ENCODE measurements around the gene ZNF530.

The ZNF530 gene

GRCh38 chr19:57613941-57614743, 14.5 kb downstream of the ZNF530 start, which contains the start of gene ZNF134:
Gene ZNF134 (plus strand): TSS chr19:57614242. CDS start chr19:57619469, 5,227 bp downstream.
- peak within 1 kb of the TSS; percentile 62 to 93 for H3K4ac ChIP-seq (ENCODE audit: low read depth in 1 of 2, low read length in 2 of 2)
- peak within 1 kb of the TSS; percentile 91 for H2BK120ac ChIP-seq (ENCODE audit: low read depth, low read length)
- H3K9me3 ChIP-seq (ENCODE audit: control insufficient read depth, low read length) = peaks cover 43% of the 10 kb centered on the region
- H3K4me1 ChIP-seq (ENCODE audit: control insufficient read depth, insufficient read depth, low read depth, low read length) = peaks cover 2% of the 10 kb centered on the region
- H2BK5ac ChIP-seq (ENCODE audit: low read depth, low read length, poor library complexity, severe bottlenecking) = peak within 1 kb of the TSS; percentile 59
- peaks cover 13% of the 10 kb centered on the region for H3K79me1 ChIP-seq (replicated peaks; ENCODE audit: low read length, poor library complexity, severe bottlenecking)
- H2AFZ ChIP-seq (ENCODE audit: low read depth, low read length) = peak within 1 kb of the TSS; percentile 60
- H4K8ac ChIP-seq (ENCODE audit: low read length) = peak within 1 kb of the TSS; percentile 80
- H3K36me3 ChIP-seq (ENCODE audit: control insufficient read depth in 1 of 2, insufficient read depth in 2 of 2, low read depth in 1 of 2, low read length in 2 of 2) = peaks cover 32 to 40% of the 10 kb centered on the region in 2 experiments
- no peak within 1 kb of the TSS for H2BK15ac ChIP-seq (ENCODE audit: low read depth, poor library complexity, severe bottlenecking)
- peak within 1 kb of the TSS in 1 of 2 experiments; percentile 14 for H2BK12ac ChIP-seq (ENCODE audit: low read length in 2 of 2)
- H2AK5ac ChIP-seq (ENCODE audit: low read length, severe bottlenecking) = no peak within 1 kb of the TSS
- H3K23ac ChIP-seq (ENCODE audit: low read length in 2 of 2) = peak within 1 kb of the TSS in 1 of 2 experiments; percentile 9
- peak within 1 kb of the TSS; percentile 93 to 98 for H3K4me3 ChIP-seq (ENCODE audit: insufficient read depth in 1 of 2, low read depth in 1 of 2, low read length in 2 of 2)
- peak within 1 kb of the TSS; percentile 90 for H3K9ac ChIP-seq (ENCODE audit: low read length)
- peak within 1 kb of the TSS; percentile 60 to 97 for H3K14ac ChIP-seq (ENCODE audit: low read length in 2 of 2)
- H3K4me2 ChIP-seq (ENCODE audit: low read length, poor library complexity, severe bottlenecking) = peak within 1 kb of the TSS; percentile 67
- no peaks in the 10 kb centered on the region for H3K27me3 ChIP-seq (ENCODE audit: control insufficient read depth in 1 of 2, insufficient read depth in 1 of 2, low read length in 2 of 2)
- H4K91ac ChIP-seq (ENCODE audit: low read length) = peak within 1 kb of the TSS; percentile 84
- H3K27ac ChIP-seq (ENCODE audit: low read length, poor library complexity, severe bottlenecking) = no peak within 1 kb of the TSS
- 3% methylated on average over 49 of the region's 64 CpGs for WGBS
- peak within 1 kb of the TSS; percentile 84 to 90 for H3K18ac ChIP-seq (ENCODE audit: low read depth in 1 of 2, low read length in 2 of 2)
- DNase-seq = peak; percentile 92

DNA sequence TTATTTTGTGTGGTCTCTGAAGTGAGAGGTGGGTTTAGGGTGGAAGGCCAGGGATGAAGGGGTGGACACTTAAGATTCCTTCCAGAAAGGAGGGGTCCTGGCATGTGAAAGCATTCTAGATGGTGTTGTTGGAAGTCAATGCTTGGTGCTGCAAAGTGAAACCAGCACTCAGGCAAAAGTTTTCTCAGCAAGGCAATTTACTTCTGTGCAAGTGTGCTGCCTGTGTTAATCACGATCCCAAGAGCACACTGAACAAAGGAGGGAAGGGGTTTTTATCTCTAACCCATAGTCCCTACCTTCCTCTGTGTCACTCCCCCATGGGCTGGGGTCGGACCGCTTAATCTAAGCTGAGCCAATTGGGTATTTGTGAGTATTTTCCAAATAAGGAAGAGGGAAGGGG, 15.7 kb downstream of the ZNF530 start:
- Histone ChIP-seq H3K79me1 (replicated peaks; ENCODE audit: low read length, poor library complexity, severe bottlenecking) (peaks cover 21% of the 10 kb centered on the region), H3K4ac (ENCODE audit: low read depth in 1 of 2, low read length in 2 of 2) (no peak overlapping the region), H3K27ac (ENCODE audit: low read length, poor library complexity, severe bottlenecking) (no peak overlapping the region), H3K4me2 (ENCODE audit: low read length, poor library complexity, severe bottlenecking) (no peak overlapping the region), H3K18ac (ENCODE audit: low read depth in 1 of 2, low read length in 2 of 2) (no peak overlapping the region), H3K4me3 (ENCODE audit: insufficient read depth in 1 of 2, low read depth in 1 of 2, low read length in 2 of 2) (peak overlapping the region in 1 of 2 experiments; percentile 93), H3K36me3 (ENCODE audit: control insufficient read depth in 1 of 2, insufficient read depth in 2 of 2, low read depth in 1 of 2, low read length in 2 of 2) (peaks cover 44 to 52% of the 10 kb centered on the region in 2 experiments), H3K14ac (ENCODE audit: low read length in 2 of 2) (no peak overlapping the region), H4K8ac (ENCODE audit: low read length) (no peak overlapping the region), H2BK120ac (ENCODE audit: low read depth, low read length) (no peak overlapping the region), H3K9me3 (ENCODE audit: control insufficient read depth, low read length) (peaks cover 55% of the 10 kb centered on the region), H4K91ac (ENCODE audit: low read length) (no peak overlapping the region), H3K9ac (ENCODE audit: low read length) (no peak overlapping the region), H2AFZ (ENCODE audit: low read depth, low read length) (no peak overlapping the region), H2BK15ac (ENCODE audit: low read depth, poor library complexity, severe bottlenecking) (no peak overlapping the region), H2BK12ac (ENCODE audit: low read length in 2 of 2) (no peak overlapping the region), H3K4me1 (ENCODE audit: control insufficient read depth, insufficient read depth, low read depth, low read length) (peaks cover 2% of the 10 kb centered on the region), H3K27me3 (ENCODE audit: control insufficient read depth in 1 of 2, insufficient read depth in 1 of 2, low read length in 2 of 2) (no peaks in the 10 kb centered on the region), H2BK5ac (ENCODE audit: low read depth, low read length, poor library complexity, severe bottlenecking) (no peak overlapping the region), H3K23ac (ENCODE audit: low read length in 2 of 2) (no peak overlapping the region), H2AK5ac (ENCODE audit: low read length, severe bottlenecking) (no peak overlapping the region)
- DNase-seq = no peak
- 100% methylated on average over 3 of the region's 3 CpGs for WGBS

DNA sequence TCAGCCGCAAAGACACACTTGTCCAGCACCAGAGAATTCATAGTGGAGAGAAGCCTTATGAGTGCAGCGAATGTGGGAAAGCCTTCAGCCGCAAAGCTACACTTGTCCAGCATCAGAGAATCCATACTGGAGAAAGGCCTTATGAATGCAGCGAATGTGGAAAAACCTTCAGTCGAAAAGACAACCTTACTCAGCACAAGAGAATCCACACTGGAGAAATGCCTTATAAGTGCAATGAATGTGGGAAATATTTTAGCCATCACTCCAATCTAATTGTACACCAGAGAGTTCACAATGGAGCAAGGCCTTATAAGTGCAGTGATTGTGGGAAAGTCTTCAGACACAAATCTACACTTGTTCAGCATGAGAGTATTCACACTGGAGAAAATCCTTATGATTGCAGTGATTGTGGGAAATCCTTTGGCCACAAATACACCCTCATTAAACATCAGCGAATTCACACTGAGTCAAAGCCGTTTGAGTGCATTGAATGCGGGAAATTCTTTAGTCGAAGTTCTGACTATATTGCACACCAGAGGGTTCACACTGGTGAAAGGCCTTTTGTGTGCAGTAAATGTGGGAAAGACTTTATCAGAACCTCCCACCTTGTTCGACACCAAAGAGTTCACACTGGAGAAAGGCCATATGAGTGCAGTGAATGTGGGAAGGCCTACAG, 21.1 kb downstream of the ZNF530 start:
- no peak for DNase-seq
- no peak overlapping the region for H4K8ac ChIP-seq (ENCODE audit: low read length)

GRCh38 chr19:57623091-57623490, 23.4 kb downstream of the ZNF530 start:
- Histone ChIP-seq H3K9ac (ENCODE audit: low read length) (no peak overlapping the region), H3K79me1 (replicated peaks; ENCODE audit: low read length, poor library complexity, severe bottlenecking) (peaks cover 49% of the 10 kb centered on the region), H3K4me3 (ENCODE audit: insufficient read depth in 1 of 2, low read depth in 1 of 2, low read length in 2 of 2) (peak overlapping the region in 1 of 2 experiments; percentile 70), H3K14ac (ENCODE audit: low read length in 2 of 2) (no peak overlapping the region), H3K4me2 (ENCODE audit: low read length, poor library complexity, severe bottlenecking) (no peak overlapping the region), H2BK15ac (ENCODE audit: low read depth, poor library complexity, severe bottlenecking) (no peak overlapping the region), H3K9me3 (ENCODE audit: control insufficient read depth, low read length) (peaks cover 93% of the 10 kb centered on the region), H2BK12ac (ENCODE audit: low read length in 2 of 2) (no peak overlapping the region), H3K23ac (ENCODE audit: low read length in 2 of 2) (no peak overlapping the region), H2BK5ac (ENCODE audit: low read depth, low read length, poor library complexity, severe bottlenecking) (no peak overlapping the region), H3K18ac (ENCODE audit: low read depth in 1 of 2, low read length in 2 of 2) (no peak overlapping the region), H3K36me3 (ENCODE audit: control insufficient read depth in 1 of 2, insufficient read depth in 2 of 2, low read depth in 1 of 2, low read length in 2 of 2) (peaks cover 50 to 73% of the 10 kb centered on the region in 2 experiments), H2BK120ac (ENCODE audit: low read depth, low read length) (no peak overlapping the region), H3K4me1 (ENCODE audit: control insufficient read depth, insufficient read depth, low read depth, low read length) (no peaks in the 10 kb centered on the region), H3K27me3 (ENCODE audit: control insufficient read depth in 1 of 2, insufficient read depth in 1 of 2, low read length in 2 of 2) (no peaks in the 10 kb centered on the region), H3K27ac (ENCODE audit: low read length, poor library complexity, severe bottlenecking) (no peak overlapping the region), H4K91ac (ENCODE audit: low read length) (no peak overlapping the region), H4K8ac (ENCODE audit: low read length) (no peak overlapping the region), H2AFZ (ENCODE audit: low read depth, low read length) (no peak overlapping the region), H3K4ac (ENCODE audit: low read depth in 1 of 2, low read length in 2 of 2) (no peak overlapping the region), H2AK5ac (ENCODE audit: low read length, severe bottlenecking) (no peak overlapping the region)
- DNase-seq = no peak

More for the DNA sequence above, 21.1 kb downstream of the ZNF530 start:
- no peak overlapping the region for H2BK15ac ChIP-seq (ENCODE audit: low read depth, poor library complexity, severe bottlenecking)
- no peak overlapping the region for H3K9ac ChIP-seq (ENCODE audit: low read length)
- peaks cover 54% of the 10 kb centered on the region for H3K79me1 ChIP-seq (replicated peaks; ENCODE audit: low read length, poor library complexity, severe bottlenecking)
- no peak overlapping the region for H3K18ac ChIP-seq (ENCODE audit: low read depth in 1 of 2, low read length in 2 of 2)
- H3K27me3 ChIP-seq (ENCODE audit: control insufficient read depth in 1 of 2, insufficient read depth in 1 of 2, low read length in 2 of 2) = no peaks in the 10 kb centered on the region
- no peak overlapping the region for H4K91ac ChIP-seq (ENCODE audit: low read length)
- peaks cover 100% of the 10 kb centered on the region for H3K9me3 ChIP-seq (ENCODE audit: control insufficient read depth, low read length)
- no peaks in the 10 kb centered on the region for H3K4me1 ChIP-seq (ENCODE audit: control insufficient read depth, insufficient read depth, low read depth, low read length)
- H3K4me3 ChIP-seq (ENCODE audit: insufficient read depth in 1 of 2, low read depth in 1 of 2, low read length in 2 of 2) = peak overlapping the region in 1 of 2 experiments; percentile 70
- no peak overlapping the region for H2BK5ac ChIP-seq (ENCODE audit: low read depth, low read length, poor library complexity, severe bottlenecking)
- H3K4ac ChIP-seq (ENCODE audit: low read depth in 1 of 2, low read length in 2 of 2) = no peak overlapping the region
- no peak overlapping the region for H3K14ac ChIP-seq (ENCODE audit: low read length in 2 of 2)
- H2BK12ac ChIP-seq (ENCODE audit: low read length in 2 of 2) = no peak overlapping the region
- H3K4me2 ChIP-seq (ENCODE audit: low read length, poor library complexity, severe bottlenecking) = no peak overlapping the region
- no peak overlapping the region for H2AFZ ChIP-seq (ENCODE audit: low read depth, low read length)
- WGBS = 100% methylated on average over 8 of the region's 10 CpGs
- no peak overlapping the region for H3K23ac ChIP-seq (ENCODE audit: low read length in 2 of 2)
- H2BK120ac ChIP-seq (ENCODE audit: low read depth, low read length) = no peak overlapping the region
- no peak overlapping the region for H2AK5ac ChIP-seq (ENCODE audit: low read length, severe bottlenecking)
- no peak overlapping the region for H3K27ac ChIP-seq (ENCODE audit: low read length, poor library complexity, severe bottlenecking)
- peaks cover 70 to 96% of the 10 kb centered on the region in 2 experiments for H3K36me3 ChIP-seq (ENCODE audit: control insufficient read depth in 1 of 2, insufficient read depth in 2 of 2, low read depth in 1 of 2, low read length in 2 of 2)

Data from mesenchymal stem cell (in vitro differentiated cells and primary cell).